Measurements from ENCODE around the gene DIAPH3. TPM values are rescaled to one million over a fixed set of nuclear protein-coding genes. Genes with fewer than 3 reads are reported as not detected.

The DIAPH3 gene
- total and polyA plus RNA-seq, 2 of the 8 experiments (the other 6 are each of a cell fraction or from before 2014, with no cell fraction given), result 8.0 to 30.8 TPM

- H2AK5ac ChIP-seq (ENCODE audit: low read depth, low read length), result no peak overlapping the region
- H3K36me3 ChIP-seq (ENCODE audit: control insufficient read depth in 2 of 4, insufficient read depth in 4 of 4, low read length in 3 of 4), result no peaks in the 10 kb centered on the region
- no peak overlapping the region for H4K91ac ChIP-seq (replicated peaks; ENCODE audit: insufficient read length, low read length)
- CTCF ChIA-PET (ENCODE audit: partially characterized antibody), result no interaction called here
- no peak overlapping the region for H3K4me2 ChIP-seq (ENCODE audit: insufficient read depth in 1 of 2, low read depth in 2 of 2, low read length in 2 of 2)
- H3K56ac ChIP-seq (replicated peaks; ENCODE audit: insufficient read length, low read depth, low read length), result no peak overlapping the region
- H2AFZ ChIP-seq (ENCODE audit: low read length), result no peak overlapping the region
- no peak overlapping the region for H4K8ac ChIP-seq (ENCODE audit: extremely low read depth, insufficient read depth, low read length)
- no peaks in the 10 kb centered on the region for H3K79me2 ChIP-seq (ENCODE audit: control insufficient read depth in 1 of 2, insufficient read depth in 2 of 2, low read length in 2 of 2)
- no peak overlapping the region for H4K5ac ChIP-seq (ENCODE audit: insufficient read length, low read depth, low read length)
- H2BK5ac ChIP-seq (ENCODE audit: low read depth, low read length), result no peak overlapping the region
- peak; percentile 57; the same call in 1 of the 2 replicates for TF ChIP-seq CEBPB (IDR thresholded peaks at IDR 0.05; ENCODE audit: low read depth, low read length)
- TF ChIP-seq CTCF (IDR thresholded peaks at IDR 0.05; ENCODE audit: control extremely low read depth in 1 of 3, insufficient read depth in 1 of 3, low read depth in 1 of 3, low read length in 3 of 3), result no peak
- WGBS, 2 experiments (ENCODE audit: extremely low coverage in 1 of 2, insufficient coverage in 1 of 2, insufficient read length in 1 of 2, insufficient replicate concordance in 2 of 2, low coverage in 1 of 2, low lambda C conversion rate in 2 of 2, missing lambda C conversion rate in 1 of 2), result 94% methylated on average over 3 of the region's 3 CpGs; no CpG with 5 or more reads in 1 of the 2 experiments
- no peaks in the 10 kb centered on the region for H4K20me1 ChIP-seq (replicated peaks in 1 of 2; ENCODE audit: control insufficient read depth in 1 of 2, insufficient read depth in 2 of 2, low read length in 2 of 2)
- FAIRE-seq (no peak), DNase-seq (ENCODE audit: low read depth in 1 of 2, low spot score in 2 of 2) (no peak)
- H3K4me1 ChIP-seq (replicated peaks in 1 of 4; ENCODE audit: control insufficient read depth in 3 of 4, insufficient read depth in 4 of 4, low read length in 3 of 4), result no peaks in the 10 kb centered on the region
- H3K4me3 ChIP-seq (ENCODE audit: extremely low read depth in 1 of 4, insufficient read depth in 2 of 4, low read depth in 3 of 4, low read length in 4 of 4), result no peak overlapping the region
- H3K27me3 ChIP-seq (replicated peaks in 1 of 4; ENCODE audit: control insufficient read depth in 3 of 4, extremely low read depth in 1 of 4, insufficient read depth in 3 of 4, low read length in 3 of 4), result no peaks in the 10 kb centered on the region
- no peak overlapping the region for H3K23ac ChIP-seq (ENCODE audit: insufficient read length)
- H3K14ac ChIP-seq (ENCODE audit: insufficient read length), result no peak overlapping the region
- H3K79me1 ChIP-seq (ENCODE audit: low read depth, low read length), result no peaks in the 10 kb centered on the region
- POLR2A ChIA-PET (ENCODE audit: partially characterized antibody), result no interaction called here
- no peak overlapping the region for H2BK20ac ChIP-seq (ENCODE audit: low read length)
- H3K18ac ChIP-seq (ENCODE audit: extremely low read depth, low read length), result no peak overlapping the region
- no peak overlapping the region for H3K27ac ChIP-seq (ENCODE audit: low read depth, low read length)
- H2BK15ac ChIP-seq (ENCODE audit: low read length), result no peak overlapping the region
- no peak overlapping the region for H2BK12ac ChIP-seq (ENCODE audit: low read depth, low read length)
- H3K9me3 ChIP-seq (ENCODE audit: insufficient read depth in 2 of 2, low read depth in 1 of 2, low read length in 1 of 2), result no peaks in the 10 kb centered on the region
- H3K4ac ChIP-seq (replicated peaks; ENCODE audit: insufficient read length, low read depth, low read length), result no peak overlapping the region
- no peak overlapping the region for H2BK120ac ChIP-seq (replicated peaks; ENCODE audit: low read depth, low read length)
- no peaks in the 10 kb centered on the region for H3K23me2 ChIP-seq (ENCODE audit: low read depth, low read length)
- no peak overlapping the region for H3K9ac ChIP-seq (replicated peaks in 1 of 4; ENCODE audit: extremely low read depth in 1 of 4, low read depth in 3 of 4, low read length in 3 of 4)
These were observed 186.9 kb downstream of the DIAPH3 start for GRCh38 chr13:59976856-59977255.

Measured in H1 (cell line).